RWPE2 (cell line): ENCODE measurements around the gene PLCG1.

Experiments
- ATAC-seq: fragments of 200-7000 bp; cut with Tn5 transposase; 3 replicates; pipeline ENCODE4 v1.9.1; 2021; ENCODE audit warnings: low read depth
- DNase-seq: peaks from one replicate; pipeline ENCODE4 v3.0.0-alpha.2; 2020; ENCODE audit warnings: low spot score
- H3K27ac ChIP-seq: fragments of 450-650 bp; 2 replicates; pipeline ENCODE4 v1.5.1; 2017; ENCODE audit warnings: mild to moderate bottlenecking; ENCODE audit not compliant: poor library complexity, severe bottlenecking
- H3K27me3 ChIP-seq: fragments of 250-450 bp; sonication (Bioruptor Pico); 2 replicates; pipeline ENCODE4 v1.5.1; 2021; ENCODE audit warnings: mild to moderate bottlenecking, moderate library complexity; ENCODE audit not compliant: insufficient read depth, poor library complexity, severe bottlenecking
- H3K36me3 ChIP-seq: fragments of 250-450 bp; sonication (Bioruptor Pico); 2 replicates; pipeline ENCODE4 v1.5.1; 2020; ENCODE audit warnings: low read depth, mild to moderate bottlenecking, moderate library complexity
- H3K4me1 ChIP-seq: fragments of 250-450 bp; sonication (Bioruptor Pico); 2 replicates; pipeline ENCODE4 v1.5.1; 2021; ENCODE audit warnings: mild to moderate bottlenecking, moderate library complexity; ENCODE audit not compliant: insufficient read depth, poor library complexity, severe bottlenecking
- H3K4me3 ChIP-seq: fragments of 250-450 bp; sonication (Bioruptor Pico); 2 replicates; pipeline ENCODE4 v1.5.1; 2021; ENCODE audit warnings: mild to moderate bottlenecking, moderate library complexity; ENCODE audit not compliant: severe bottlenecking
- H3K9me3 ChIP-seq: fragments of 250-450 bp; sonication (Bioruptor Pico); 2 replicates; pipeline ENCODE4 v1.5.1; 2021; ENCODE audit warnings: mild to moderate bottlenecking, moderate library complexity; ENCODE audit not compliant: severe bottlenecking
- TF ChIP-seq, protein P1 (sequence below): fragments of 450-650 bp; IDR thresholded peaks from one replicate; pipeline ENCODE4 v1.5.1; 2017; ENCODE audit warnings: mild to moderate bottlenecking, moderate library complexity; ENCODE audit not compliant: poor library complexity, severe bottlenecking

Gene PLCG1

DNA sequence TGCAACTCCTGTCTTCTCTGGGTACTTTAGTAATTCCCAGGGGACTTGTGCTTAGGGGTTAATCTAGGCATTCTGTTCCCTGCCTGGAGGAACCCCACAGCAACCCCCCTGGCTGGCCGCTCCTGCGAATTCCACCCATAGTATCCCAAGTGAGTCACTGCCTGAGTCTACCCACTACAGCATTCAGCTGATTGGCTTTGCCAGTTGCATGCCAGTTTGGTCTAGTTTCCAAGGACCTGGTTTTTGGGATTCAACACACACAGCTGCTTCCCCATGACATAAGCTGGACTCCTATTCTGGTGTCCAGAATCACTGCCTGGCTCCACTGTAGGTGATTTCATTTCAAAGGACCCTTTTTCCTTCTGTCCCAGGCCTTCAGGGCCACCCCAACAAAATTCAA is 40.3 kb downstream of the PLCG1 start:
- Histone ChIP-seq H3K9me3 (no peaks in the 10 kb centered on the region), H3K4me1 (peaks cover 19% of the 10 kb centered on the region), H3K27ac (peak overlapping the region; percentile 81), H3K36me3 (peaks cover 61% of the 10 kb centered on the region), H3K4me3 (no peak overlapping the region), H3K27me3 (no peaks in the 10 kb centered on the region)
- peak; percentile 98 for DNase-seq
- ATAC-seq, result peak; percentile 93
- TF ChIP-seq, protein P1, sequence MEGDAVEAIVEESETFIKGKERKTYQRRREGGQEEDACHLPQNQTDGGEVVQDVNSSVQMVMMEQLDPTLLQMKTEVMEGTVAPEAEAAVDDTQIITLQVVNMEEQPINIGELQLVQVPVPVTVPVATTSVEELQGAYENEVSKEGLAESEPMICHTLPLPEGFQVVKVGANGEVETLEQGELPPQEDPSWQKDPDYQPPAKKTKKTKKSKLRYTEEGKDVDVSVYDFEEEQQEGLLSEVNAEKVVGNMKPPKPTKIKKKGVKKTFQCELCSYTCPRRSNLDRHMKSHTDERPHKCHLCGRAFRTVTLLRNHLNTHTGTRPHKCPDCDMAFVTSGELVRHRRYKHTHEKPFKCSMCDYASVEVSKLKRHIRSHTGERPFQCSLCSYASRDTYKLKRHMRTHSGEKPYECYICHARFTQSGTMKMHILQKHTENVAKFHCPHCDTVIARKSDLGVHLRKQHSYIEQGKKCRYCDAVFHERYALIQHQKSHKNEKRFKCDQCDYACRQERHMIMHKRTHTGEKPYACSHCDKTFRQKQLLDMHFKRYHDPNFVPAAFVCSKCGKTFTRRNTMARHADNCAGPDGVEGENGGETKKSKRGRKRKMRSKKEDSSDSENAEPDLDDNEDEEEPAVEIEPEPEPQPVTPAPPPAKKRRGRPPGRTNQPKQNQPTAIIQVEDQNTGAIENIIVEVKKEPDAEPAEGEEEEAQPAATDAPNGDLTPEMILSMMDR, result no peak

DNA sequence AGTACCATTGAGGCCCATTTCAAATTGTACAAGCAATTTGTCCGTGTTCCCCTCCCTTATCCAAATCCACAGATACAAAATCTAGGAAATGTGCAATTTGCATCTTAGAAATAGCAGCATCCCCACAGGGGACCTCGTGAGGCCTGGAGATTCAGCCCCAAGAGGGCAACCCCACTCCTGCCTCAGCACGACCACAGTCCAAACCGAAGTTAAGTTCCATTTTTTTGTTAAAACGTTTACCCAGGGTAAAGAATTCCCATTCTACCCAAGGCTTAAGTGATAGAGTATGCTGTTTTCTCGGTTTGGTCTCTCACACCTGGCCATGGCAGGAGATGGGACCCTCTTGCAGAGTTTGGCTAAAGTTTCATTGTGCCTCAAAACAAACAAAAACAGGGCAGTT is 41.2 kb downstream of the PLCG1 start:
- H3K9me3 ChIP-seq, result no peaks in the 10 kb centered on the region
- no peaks in the 10 kb centered on the region for H3K27me3 ChIP-seq
- peaks cover 19% of the 10 kb centered on the region for H3K4me1 ChIP-seq
- H3K36me3 ChIP-seq, result peaks cover 57% of the 10 kb centered on the region
- no peak overlapping the region for H3K4me3 ChIP-seq
- TF ChIP-seq, protein P1, result no peak
- no peak for ATAC-seq
- H3K27ac ChIP-seq, result peak overlapping the region; percentile 81
- DNase-seq, result no peak

DNA sequence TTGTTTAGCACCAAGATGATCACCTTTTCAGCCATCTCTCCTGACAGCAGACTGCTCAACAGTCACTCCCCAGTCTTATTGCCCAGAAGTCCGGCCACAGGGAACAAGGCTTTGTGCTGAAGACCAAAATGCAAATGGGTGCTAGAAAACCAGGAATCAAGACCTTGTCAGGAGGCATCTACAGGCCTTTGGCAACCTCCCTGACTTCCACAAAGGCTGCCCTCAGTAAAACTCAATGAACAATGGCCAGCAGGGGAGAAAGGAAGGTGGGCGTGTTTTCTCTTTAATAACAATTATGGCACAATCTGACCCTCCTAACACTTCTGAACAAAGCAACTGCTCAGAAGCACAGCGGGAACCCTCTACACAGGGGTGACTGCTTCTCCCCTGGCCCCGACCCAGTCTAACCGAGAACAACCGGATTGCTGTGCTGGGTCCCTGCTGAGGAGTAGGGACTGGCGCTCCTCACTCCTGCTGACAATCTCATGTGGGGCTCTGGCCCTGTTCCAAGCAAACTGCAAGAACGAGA is 41.6 kb downstream of the PLCG1 start:
- peaks cover 55% of the 10 kb centered on the region for H3K36me3 ChIP-seq
- TF ChIP-seq, protein P1, result no peak
- H3K9me3 ChIP-seq, result no peaks in the 10 kb centered on the region
- H3K27me3 ChIP-seq, result no peaks in the 10 kb centered on the region
- no peak overlapping the region for H3K4me3 ChIP-seq
- H3K27ac ChIP-seq, result peak overlapping the region; percentile 81
- peaks cover 19% of the 10 kb centered on the region for H3K4me1 ChIP-seq
- no peak for ATAC-seq
- peak; percentile 72 for DNase-seq

DNA sequence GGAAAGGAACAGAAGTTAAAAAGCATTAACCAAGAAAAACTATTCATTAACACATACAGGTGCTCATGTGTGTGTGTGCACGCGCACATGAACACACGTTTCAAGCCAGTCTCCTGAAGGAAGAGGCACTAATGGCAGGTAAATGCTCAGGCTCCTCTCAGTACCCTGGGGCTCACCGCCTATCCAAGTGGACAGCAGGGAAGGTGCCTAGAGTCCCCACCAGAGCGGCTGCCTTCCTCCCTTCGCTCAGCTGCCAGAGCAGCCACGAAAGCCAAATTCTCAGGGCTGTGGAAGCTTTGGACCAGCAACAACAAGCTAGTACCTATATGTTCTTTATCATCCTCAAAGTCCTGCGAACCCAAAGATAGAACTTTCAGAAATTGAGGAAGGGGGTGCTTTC is 42.6 kb downstream of the PLCG1 start:
- TF ChIP-seq, protein P1, result no peak
- peaks cover 47% of the 10 kb centered on the region for H3K36me3 ChIP-seq
- peak; percentile 75 for DNase-seq
- H3K4me3 ChIP-seq, result no peak overlapping the region
- no peak overlapping the region for H3K27ac ChIP-seq
- peaks cover 19% of the 10 kb centered on the region for H3K4me1 ChIP-seq
- ATAC-seq, result no peak
- no peaks in the 10 kb centered on the region for H3K27me3 ChIP-seq
- H3K9me3 ChIP-seq, result no peaks in the 10 kb centered on the region

DNA sequence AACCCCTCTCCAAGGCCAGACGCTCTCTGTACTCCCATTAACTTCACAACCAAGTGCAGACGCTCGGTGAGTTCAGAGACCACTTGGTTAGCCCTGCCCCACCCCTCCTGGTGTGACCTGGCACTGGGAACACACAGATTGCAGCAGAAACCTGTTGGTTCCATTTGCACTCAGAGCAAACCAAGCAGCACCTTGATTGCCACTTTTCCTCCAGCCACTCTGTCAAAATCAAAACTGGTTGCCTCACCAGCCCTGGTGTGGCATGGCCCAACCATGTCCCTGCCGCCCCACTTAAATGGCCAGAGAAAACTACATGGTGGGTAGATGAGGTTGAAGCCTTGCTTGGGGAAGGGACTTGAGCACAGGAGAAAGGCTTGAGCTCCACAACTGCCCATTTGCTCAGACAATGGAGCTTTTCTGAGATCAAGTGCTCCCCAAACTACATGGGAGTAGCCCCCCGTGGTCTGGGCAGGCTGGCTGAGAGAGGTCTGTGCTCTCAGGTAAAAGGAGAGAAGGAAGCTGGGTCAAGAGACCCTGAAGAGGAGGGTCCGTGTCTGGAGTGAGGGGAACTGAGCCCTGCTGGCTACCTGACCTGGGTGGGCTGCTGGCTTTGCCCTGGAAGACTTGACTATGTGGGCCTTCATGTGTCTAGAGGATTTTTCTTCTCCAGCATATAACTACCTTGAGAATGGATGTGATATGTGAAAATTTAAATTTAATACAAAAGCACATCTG is 43.4 kb downstream of the PLCG1 start:
- Histone ChIP-seq H3K4me1 (peaks cover 19% of the 10 kb centered on the region), H3K36me3 (peaks cover 40% of the 10 kb centered on the region), H3K4me3 (no peak overlapping the region), H3K9me3 (no peaks in the 10 kb centered on the region), H3K27me3 (no peaks in the 10 kb centered on the region), H3K27ac (no peak overlapping the region)
- TF ChIP-seq, protein P1, result no peak
- DNase-seq (peak; percentile 77), ATAC-seq (no peak)
